Neural cell (in vitro differentiated cells): ENCODE data around the gene LCP2.

ENCODE experiments used
- EZH2 ChIP-seq: fragments of 200-600, 300-800 bp; shearing (Covaris generic), sonication (generic); IDR thresholded peaks from 2 replicates; pipeline ENCODE4 v1.6.1; 2014; ENCODE audit warnings: antibody characterized with exemption, low read length, borderline replicate concordance, mild to moderate bottlenecking; ENCODE audit not compliant: insufficient read depth, poor library complexity, severe bottlenecking
- MXI1 ChIP-seq: fragments of 450-650 bp; conservative IDR thresholded peaks from 2 replicates; pipeline ENCODE4 v1.6.1; 2014; ENCODE audit warnings: antibody characterized with exemption, mild to moderate bottlenecking; ENCODE audit not compliant: poor library complexity, severe bottlenecking
- POLR2AphosphoS5 ChIP-seq: IDR thresholded peaks from 2 replicates; pipeline ENCODE4 v1.6.1; 2012
- SMC3 ChIP-seq: fragments of 450-650 bp; conservative IDR thresholded peaks from 2 replicates; pipeline ENCODE4 v1.6.1; 2014; ENCODE audit warnings: antibody characterized with exemption, mild to moderate bottlenecking, moderate library complexity; ENCODE audit not compliant: poor library complexity
- TF ChIP-seq, protein P1 (sequence below): fragments of 450-650 bp; IDR thresholded peaks from 2 replicates; pipeline ENCODE4 v1.5.1; 2014; ENCODE audit warnings: antibody characterized with exemption, mild to moderate bottlenecking, moderate library complexity; ENCODE audit not compliant: poor library complexity, severe bottlenecking

DNA sequence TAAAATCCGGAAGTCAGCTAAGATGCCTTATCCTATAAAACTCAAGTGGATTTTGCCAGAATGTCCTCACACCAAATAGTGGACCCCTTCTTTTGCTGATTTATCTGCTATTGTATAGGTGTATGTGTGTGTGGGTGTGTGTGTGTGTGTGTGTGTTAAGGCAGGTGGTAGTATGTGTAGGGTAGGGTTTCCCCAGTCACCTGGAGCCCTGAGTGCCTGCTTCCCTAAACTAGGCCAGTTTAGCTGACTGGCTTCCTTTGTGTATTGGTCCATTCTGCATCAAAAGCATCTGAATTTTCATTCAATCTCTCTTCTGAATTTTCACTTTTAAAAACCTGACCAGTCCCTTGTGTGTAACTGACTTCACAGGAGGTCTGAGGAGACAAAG lies 42.2 kb upstream of the LCP2 start:
- TF ChIP-seq, protein P1, sequence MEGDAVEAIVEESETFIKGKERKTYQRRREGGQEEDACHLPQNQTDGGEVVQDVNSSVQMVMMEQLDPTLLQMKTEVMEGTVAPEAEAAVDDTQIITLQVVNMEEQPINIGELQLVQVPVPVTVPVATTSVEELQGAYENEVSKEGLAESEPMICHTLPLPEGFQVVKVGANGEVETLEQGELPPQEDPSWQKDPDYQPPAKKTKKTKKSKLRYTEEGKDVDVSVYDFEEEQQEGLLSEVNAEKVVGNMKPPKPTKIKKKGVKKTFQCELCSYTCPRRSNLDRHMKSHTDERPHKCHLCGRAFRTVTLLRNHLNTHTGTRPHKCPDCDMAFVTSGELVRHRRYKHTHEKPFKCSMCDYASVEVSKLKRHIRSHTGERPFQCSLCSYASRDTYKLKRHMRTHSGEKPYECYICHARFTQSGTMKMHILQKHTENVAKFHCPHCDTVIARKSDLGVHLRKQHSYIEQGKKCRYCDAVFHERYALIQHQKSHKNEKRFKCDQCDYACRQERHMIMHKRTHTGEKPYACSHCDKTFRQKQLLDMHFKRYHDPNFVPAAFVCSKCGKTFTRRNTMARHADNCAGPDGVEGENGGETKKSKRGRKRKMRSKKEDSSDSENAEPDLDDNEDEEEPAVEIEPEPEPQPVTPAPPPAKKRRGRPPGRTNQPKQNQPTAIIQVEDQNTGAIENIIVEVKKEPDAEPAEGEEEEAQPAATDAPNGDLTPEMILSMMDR: no peak
- TF ChIP-seq SMC3 (no peak), MXI1 (no peak), EZH2 (no peak), POLR2AphosphoS5 (no peak)
